Measurements from ENCODE around the gene MYCBP2.

DNA sequence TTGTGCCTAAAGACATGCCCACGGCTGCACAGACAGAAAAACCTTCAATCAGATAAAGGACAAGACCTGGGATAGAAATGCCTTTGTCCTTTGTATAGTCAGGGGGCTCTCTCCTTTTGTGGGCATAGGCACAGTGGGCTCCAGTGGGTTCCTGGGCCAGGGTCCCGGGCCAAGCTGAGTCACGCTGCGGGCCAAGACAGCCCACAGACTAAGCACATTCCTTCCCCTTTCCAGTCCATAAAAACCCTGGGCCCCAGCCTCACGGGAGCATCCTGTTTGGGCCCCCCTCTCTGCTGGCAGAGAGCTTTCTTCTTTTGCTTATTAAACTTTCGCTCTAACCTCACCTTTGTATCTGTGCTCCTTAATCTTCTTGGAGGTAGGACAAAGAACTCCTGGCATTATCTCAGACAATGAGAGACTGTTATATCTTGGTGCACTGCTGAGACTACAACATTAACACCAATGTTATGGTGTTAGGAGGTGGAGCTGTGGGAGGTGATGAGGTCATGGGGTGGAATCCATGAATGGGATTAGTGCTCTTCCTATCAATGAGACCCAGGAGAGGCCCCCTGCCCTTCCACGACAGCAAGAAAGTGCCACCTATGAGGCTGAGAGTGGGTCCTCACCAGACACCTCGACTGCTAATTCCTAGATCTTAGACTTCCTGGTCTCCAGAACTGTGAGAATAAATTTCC lies 279.1 kb downstream of the MYCBP2 start:
- TF ChIP-seq, protein P1, sequence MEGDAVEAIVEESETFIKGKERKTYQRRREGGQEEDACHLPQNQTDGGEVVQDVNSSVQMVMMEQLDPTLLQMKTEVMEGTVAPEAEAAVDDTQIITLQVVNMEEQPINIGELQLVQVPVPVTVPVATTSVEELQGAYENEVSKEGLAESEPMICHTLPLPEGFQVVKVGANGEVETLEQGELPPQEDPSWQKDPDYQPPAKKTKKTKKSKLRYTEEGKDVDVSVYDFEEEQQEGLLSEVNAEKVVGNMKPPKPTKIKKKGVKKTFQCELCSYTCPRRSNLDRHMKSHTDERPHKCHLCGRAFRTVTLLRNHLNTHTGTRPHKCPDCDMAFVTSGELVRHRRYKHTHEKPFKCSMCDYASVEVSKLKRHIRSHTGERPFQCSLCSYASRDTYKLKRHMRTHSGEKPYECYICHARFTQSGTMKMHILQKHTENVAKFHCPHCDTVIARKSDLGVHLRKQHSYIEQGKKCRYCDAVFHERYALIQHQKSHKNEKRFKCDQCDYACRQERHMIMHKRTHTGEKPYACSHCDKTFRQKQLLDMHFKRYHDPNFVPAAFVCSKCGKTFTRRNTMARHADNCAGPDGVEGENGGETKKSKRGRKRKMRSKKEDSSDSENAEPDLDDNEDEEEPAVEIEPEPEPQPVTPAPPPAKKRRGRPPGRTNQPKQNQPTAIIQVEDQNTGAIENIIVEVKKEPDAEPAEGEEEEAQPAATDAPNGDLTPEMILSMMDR (IDR thresholded peaks at IDR 0.05), result no peak
- TF ChIP-seq POLR2A (IDR thresholded peaks at IDR 0.05), result no peak
